ENCODE results near the gene RCSD1.

Gene RCSD1

GRCh38 chr1:167629681-167630567, at the start of gene RCSD1:
RCSD1 (plus strand) TSS chr1:167630232; CDS start chr1:167630424, 192 bp downstream.
- peak within 1 kb of the TSS; percentile 82 for H3K4me3 ChIP-seq (ENCODE audit: low read depth, low read length)
- H3K9me3 ChIP-seq (ENCODE audit: control insufficient read depth, insufficient read depth, low read depth, low read length), result peaks cover 7% of the 10 kb centered on the region; the same call in 1 of the 2 replicates
- H3K4me1 ChIP-seq (ENCODE audit: control insufficient read depth, insufficient read depth, low read length), result peaks cover 35% of the 10 kb centered on the region
- peaks cover 68% of the 10 kb centered on the region for H3K27me3 ChIP-seq (ENCODE audit: control insufficient read depth, insufficient read depth, low read length)
- H3K9ac ChIP-seq (ENCODE audit: low read length), result peak within 1 kb of the TSS; percentile 54
- H3K36me3 ChIP-seq (ENCODE audit: control insufficient read depth, insufficient read depth, low read length), result no peaks in the 10 kb centered on the region
- H3K27ac ChIP-seq (ENCODE audit: low read depth, low read length), result no peak within 1 kb of the TSS

- Histone ChIP-seq H3K36me3 (ENCODE audit: control insufficient read depth, insufficient read depth, low read length) (no peaks in the 10 kb centered on the region), H3K27me3 (ENCODE audit: control insufficient read depth, insufficient read depth, low read length) (no peaks in the 10 kb centered on the region), H3K4me3 (ENCODE audit: low read depth, low read length) (no peak overlapping the region), H3K9ac (ENCODE audit: low read length) (no peak overlapping the region), H3K4me1 (ENCODE audit: control insufficient read depth, insufficient read depth, low read length) (peaks cover 3% of the 10 kb centered on the region; the same call in 1 of the 2 replicates), H3K9me3 (ENCODE audit: control insufficient read depth, insufficient read depth, low read depth, low read length) (no peaks in the 10 kb centered on the region), H3K27ac (ENCODE audit: low read depth, low read length) (no peak overlapping the region)
These were observed 48.0 kb upstream of the RCSD1 start for GRCh38 chr1:167582064-167582463.

- H3K9me3 ChIP-seq (ENCODE audit: control insufficient read depth, insufficient read depth, low read depth, low read length), result no peaks in the 10 kb centered on the region
- no peaks in the 10 kb centered on the region for H3K27me3 ChIP-seq (ENCODE audit: control insufficient read depth, insufficient read depth, low read length)
- H3K36me3 ChIP-seq (ENCODE audit: control insufficient read depth, insufficient read depth, low read length), result no peaks in the 10 kb centered on the region
- H3K4me1 ChIP-seq (ENCODE audit: control insufficient read depth, insufficient read depth, low read length), result peaks cover 3% of the 10 kb centered on the region; the same call in 1 of the 2 replicates
- H3K27ac ChIP-seq (ENCODE audit: low read depth, low read length), result no peak overlapping the region
- H3K9ac ChIP-seq (ENCODE audit: low read length), result no peak overlapping the region
- H3K4me3 ChIP-seq (ENCODE audit: low read depth, low read length), result no peak overlapping the region
These were observed 47.3 kb upstream of the RCSD1 start for GRCh38 chr1:167582722-167583121.

- H3K4me1 ChIP-seq (ENCODE audit: control insufficient read depth, insufficient read depth, low read length), result no peaks in the 10 kb centered on the region
- H3K36me3 ChIP-seq (ENCODE audit: control insufficient read depth, insufficient read depth, low read length), result no peaks in the 10 kb centered on the region
- no peak overlapping the region for H3K9ac ChIP-seq (ENCODE audit: low read length)
- no peaks in the 10 kb centered on the region for H3K27me3 ChIP-seq (ENCODE audit: control insufficient read depth, insufficient read depth, low read length)
- H3K4me3 ChIP-seq (ENCODE audit: low read depth, low read length), result no peak overlapping the region
- no peaks in the 10 kb centered on the region for H3K9me3 ChIP-seq (ENCODE audit: control insufficient read depth, insufficient read depth, low read depth, low read length)
- H3K27ac ChIP-seq (ENCODE audit: low read depth, low read length), result no peak overlapping the region
These were observed 45.5 kb upstream of the RCSD1 start for GRCh38 chr1:167584581-167584980.

- no peaks in the 10 kb centered on the region for H3K27me3 ChIP-seq (ENCODE audit: control insufficient read depth, insufficient read depth, low read length)
- no peaks in the 10 kb centered on the region for H3K9me3 ChIP-seq (ENCODE audit: control insufficient read depth, insufficient read depth, low read depth, low read length)
- no peaks in the 10 kb centered on the region for H3K36me3 ChIP-seq (ENCODE audit: control insufficient read depth, insufficient read depth, low read length)
- H3K4me1 ChIP-seq (ENCODE audit: control insufficient read depth, insufficient read depth, low read length), result no peaks in the 10 kb centered on the region
- no peak overlapping the region for H3K9ac ChIP-seq (ENCODE audit: low read length)
- H3K4me3 ChIP-seq (ENCODE audit: low read depth, low read length), result no peak overlapping the region
- H3K27ac ChIP-seq (ENCODE audit: low read depth, low read length), result no peak overlapping the region
These were observed 42.7 kb upstream of the RCSD1 start for GRCh38 chr1:167587342-167587741.

- Histone ChIP-seq H3K27ac (ENCODE audit: low read depth, low read length) (no peak overlapping the region), H3K9me3 (ENCODE audit: control insufficient read depth, insufficient read depth, low read depth, low read length) (no peaks in the 10 kb centered on the region), H3K9ac (ENCODE audit: low read length) (no peak overlapping the region), H3K4me1 (ENCODE audit: control insufficient read depth, insufficient read depth, low read length) (no peaks in the 10 kb centered on the region), H3K36me3 (ENCODE audit: control insufficient read depth, insufficient read depth, low read length) (no peaks in the 10 kb centered on the region), H3K27me3 (ENCODE audit: control insufficient read depth, insufficient read depth, low read length) (no peaks in the 10 kb centered on the region), H3K4me3 (ENCODE audit: low read depth, low read length) (no peak overlapping the region)
These were observed 42.2 kb upstream of the RCSD1 start for GRCh38 chr1:167587872-167588271.

- no peak overlapping the region for H3K9ac ChIP-seq (ENCODE audit: low read length)
- H3K4me1 ChIP-seq (ENCODE audit: control insufficient read depth, insufficient read depth, low read length), result no peaks in the 10 kb centered on the region
- H3K36me3 ChIP-seq (ENCODE audit: control insufficient read depth, insufficient read depth, low read length), result no peaks in the 10 kb centered on the region
- H3K27me3 ChIP-seq (ENCODE audit: control insufficient read depth, insufficient read depth, low read length), result no peaks in the 10 kb centered on the region
- no peaks in the 10 kb centered on the region for H3K9me3 ChIP-seq (ENCODE audit: control insufficient read depth, insufficient read depth, low read depth, low read length)
- no peak overlapping the region for H3K4me3 ChIP-seq (ENCODE audit: low read depth, low read length)
- no peak overlapping the region for H3K27ac ChIP-seq (ENCODE audit: low read depth, low read length)
These were observed 41.7 kb upstream of the RCSD1 start for GRCh38 chr1:167588361-167588760.

GRCh38 chr1:167592475-167592874, 37.6 kb upstream of the RCSD1 start:
- H3K36me3 ChIP-seq (ENCODE audit: control insufficient read depth, insufficient read depth, low read length), result no peaks in the 10 kb centered on the region

GRCh38 chr1:167593860-167594259, 36.2 kb upstream of the RCSD1 start:
- Histone ChIP-seq H3K4me3 (ENCODE audit: low read depth, low read length) (no peak overlapping the region), H3K9ac (ENCODE audit: low read length) (no peak overlapping the region), H3K27me3 (ENCODE audit: control insufficient read depth, insufficient read depth, low read length) (no peaks in the 10 kb centered on the region), H3K27ac (ENCODE audit: low read depth, low read length) (no peak overlapping the region), H3K36me3 (ENCODE audit: control insufficient read depth, insufficient read depth, low read length) (no peaks in the 10 kb centered on the region), H3K9me3 (ENCODE audit: control insufficient read depth, insufficient read depth, low read depth, low read length) (no peaks in the 10 kb centered on the region), H3K4me1 (ENCODE audit: control insufficient read depth, insufficient read depth, low read length) (no peaks in the 10 kb centered on the region)

More at GRCh38 chr1:167592475-167592874, 37.6 kb upstream of the RCSD1 start:
- Histone ChIP-seq H3K4me3 (ENCODE audit: low read depth, low read length) (no peak overlapping the region), H3K9ac (ENCODE audit: low read length) (no peak overlapping the region), H3K9me3 (ENCODE audit: control insufficient read depth, insufficient read depth, low read depth, low read length) (no peaks in the 10 kb centered on the region), H3K27ac (ENCODE audit: low read depth, low read length) (no peak overlapping the region), H3K4me1 (ENCODE audit: control insufficient read depth, insufficient read depth, low read length) (no peaks in the 10 kb centered on the region), H3K27me3 (ENCODE audit: control insufficient read depth, insufficient read depth, low read length) (no peaks in the 10 kb centered on the region)

GRCh38 chr1:167594822-167595221, 35.2 kb upstream of the RCSD1 start:
- Histone ChIP-seq H3K4me3 (ENCODE audit: low read depth, low read length) (no peak overlapping the region), H3K4me1 (ENCODE audit: control insufficient read depth, insufficient read depth, low read length) (no peaks in the 10 kb centered on the region), H3K9me3 (ENCODE audit: control insufficient read depth, insufficient read depth, low read depth, low read length) (no peaks in the 10 kb centered on the region), H3K27me3 (ENCODE audit: control insufficient read depth, insufficient read depth, low read length) (no peaks in the 10 kb centered on the region), H3K36me3 (ENCODE audit: control insufficient read depth, insufficient read depth, low read length) (no peaks in the 10 kb centered on the region), H3K9ac (ENCODE audit: low read length) (no peak overlapping the region), H3K27ac (ENCODE audit: low read depth, low read length) (no peak overlapping the region)

GRCh38 chr1:167599957-167600581, 30.0 kb upstream of the RCSD1 start:
- H3K36me3 ChIP-seq (ENCODE audit: control insufficient read depth, insufficient read depth, low read length), result no peaks in the 10 kb centered on the region
- H3K4me1 ChIP-seq (ENCODE audit: control insufficient read depth, insufficient read depth, low read length), result peaks cover 5% of the 10 kb centered on the region; the same call in 1 of the 2 replicates
- H3K4me3 ChIP-seq (ENCODE audit: low read depth, low read length), result no peak overlapping the region
- no peak overlapping the region for H3K9ac ChIP-seq (ENCODE audit: low read length)
- H3K27me3 ChIP-seq (ENCODE audit: control insufficient read depth, insufficient read depth, low read length), result no peaks in the 10 kb centered on the region
- no peak overlapping the region for H3K27ac ChIP-seq (ENCODE audit: low read depth, low read length)
- H3K9me3 ChIP-seq (ENCODE audit: control insufficient read depth, insufficient read depth, low read depth, low read length), result no peaks in the 10 kb centered on the region
